NCI-H146 treated with DMSO at 0.1 percent for 48 hours (cell line): Measurements from ENCODE around the gene NME1.
"Not testable (repeated sequence)": the region's sequence is repeated elsewhere in the genome, so short reads cannot be mapped to it uniquely, and the experiment has no call there.

Experiments used
- DNase-seq: peaks from one replicate; lab custom pipeline; 2025; ENCODE audit not compliant: unreplicated experiment; lab: John Stamatoyannopoulos, UW

Gene NME1

DNA sequence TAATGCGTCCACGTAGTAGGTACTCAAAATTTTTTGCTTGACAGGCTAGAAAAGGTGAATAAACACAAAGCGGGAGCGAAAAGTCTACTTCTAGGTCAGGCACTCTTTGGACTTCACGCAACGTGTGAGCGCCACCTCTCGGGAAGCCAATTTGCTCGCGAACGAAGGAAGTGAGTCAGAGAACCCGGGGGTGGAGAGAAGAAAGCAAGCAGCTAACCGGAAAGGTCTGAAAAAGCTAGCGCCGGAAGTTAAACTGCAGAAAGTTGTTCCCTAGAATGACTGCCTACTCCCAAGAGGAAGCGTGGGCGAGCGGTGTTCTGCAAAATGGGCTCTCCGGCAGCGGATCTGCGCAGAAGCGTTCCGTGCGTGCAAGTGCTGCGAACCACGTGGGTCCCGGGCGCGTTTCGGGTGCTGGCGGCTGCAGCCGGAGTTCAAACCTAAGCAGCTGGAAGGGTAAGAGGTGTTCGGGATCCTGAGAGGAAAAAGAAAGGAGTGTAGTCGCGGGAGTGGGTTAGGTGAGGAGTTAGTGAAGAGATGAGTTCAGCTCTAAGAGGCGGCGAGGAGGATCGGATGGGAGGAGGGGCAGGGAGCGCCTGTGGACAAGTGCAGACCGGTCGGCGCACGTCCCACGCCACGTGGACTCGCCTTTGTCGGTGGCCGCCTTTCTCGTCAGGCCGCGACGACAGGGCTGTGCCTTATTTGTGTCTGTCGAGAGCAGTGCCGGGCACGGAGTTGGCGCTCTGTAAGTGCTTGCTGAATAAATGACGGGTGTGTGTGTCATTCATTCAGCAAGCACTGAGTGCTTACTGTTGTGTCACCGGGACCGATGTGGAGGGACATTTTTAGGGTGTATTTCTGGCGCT is at the start of gene NME1:
Gene NME1, plus strand, starts transcription at position 350 of the 863 bp plus-strand sequence. CDS start 2,096 bp downstream, outside the sequence.
- DNase-seq, result peak; percentile 98

- DNase-seq, result no peak
Measured at GRCh38 chr17:51107778-51108177, 45.6 kb upstream of the NME1 start.

GRCh38 chr17:51112303-51113222 is 40.8 kb upstream of the NME1 start:
- not testable (repeated sequence) for DNase-seq

- DNase-seq, result no peak
Measured at GRCh38 chr17:51115179-51115578, 38.2 kb upstream of the NME1 start.

- peak; percentile 91 for DNase-seq
Measured at GRCh38 chr17:51118330-51119195, 34.8 kb upstream of the NME1 start.

GRCh38 chr17:51119415-51120356 is 33.7 kb upstream of the NME1 start:
- DNase-seq, result no peak

DNA sequence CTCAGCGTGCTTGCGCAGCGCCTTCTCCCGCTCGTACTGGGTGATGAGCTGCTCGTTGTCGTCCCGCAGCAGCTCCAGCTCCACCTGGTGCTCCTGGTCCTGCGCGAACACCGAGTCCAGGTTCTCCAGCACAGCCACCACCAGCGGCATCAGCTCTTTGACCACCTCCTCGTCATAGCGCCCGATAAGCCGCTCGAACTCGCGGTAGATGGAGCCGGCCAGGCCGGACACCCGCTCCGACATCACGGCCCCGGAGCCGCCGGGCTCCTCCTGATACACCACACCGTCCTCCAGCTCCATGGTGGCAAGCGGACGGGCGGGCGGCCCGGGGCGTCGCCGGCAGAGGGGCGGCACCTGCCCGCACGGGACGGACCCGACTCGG is 33.0 kb upstream of the NME1 start:
- DNase-seq, result peak; percentile 19

DNA sequence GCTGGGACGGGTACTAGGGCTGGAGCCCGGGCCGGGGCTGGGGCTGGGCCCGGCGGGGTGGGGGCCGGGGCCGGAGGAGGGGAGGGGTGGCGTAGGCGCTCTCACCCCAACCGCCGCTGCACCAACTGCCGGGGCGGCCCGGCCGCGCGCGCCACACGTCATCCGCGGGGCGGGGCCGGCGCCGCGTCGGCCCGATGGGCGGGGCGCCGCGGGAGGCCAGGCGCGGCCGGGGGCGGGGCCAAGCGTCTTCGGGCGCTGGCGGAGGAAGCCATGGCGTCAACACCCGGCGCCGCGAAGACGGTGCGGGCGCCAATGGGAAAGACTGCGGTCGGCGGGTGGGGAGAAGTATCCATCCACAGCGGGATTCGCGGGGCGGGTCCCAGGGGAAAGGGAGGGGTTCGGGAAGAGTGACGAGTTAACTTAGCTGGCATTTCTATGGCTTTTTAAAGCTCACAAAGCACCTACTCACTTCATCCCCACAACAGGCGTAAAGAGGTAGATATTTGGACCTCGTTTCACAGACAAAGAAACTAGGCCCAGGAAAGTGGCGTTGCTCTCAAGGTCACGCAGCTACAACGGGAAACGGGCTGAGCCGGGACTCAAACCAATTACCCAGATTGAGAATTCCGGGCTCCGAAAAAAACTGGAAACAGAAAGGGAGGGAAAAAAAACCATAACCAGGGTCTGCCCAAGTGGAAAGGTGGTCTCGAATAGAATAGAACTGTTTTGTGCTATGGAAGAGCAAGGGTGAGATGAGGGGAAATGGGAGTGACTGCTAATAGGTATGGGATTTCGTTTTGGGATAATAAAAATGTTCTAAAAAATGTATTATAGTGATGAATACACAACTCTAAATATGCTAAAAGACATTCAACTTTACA is 32.4 kb upstream of the NME1 start, which contains the start of gene SPAG9:
Gene SPAG9, minus strand, starts transcription at position 130 of the 881 bp plus-strand sequence. CDS start 212 bp downstream, outside the sequence.
- DNase-seq, result peak; percentile 86

DNA sequence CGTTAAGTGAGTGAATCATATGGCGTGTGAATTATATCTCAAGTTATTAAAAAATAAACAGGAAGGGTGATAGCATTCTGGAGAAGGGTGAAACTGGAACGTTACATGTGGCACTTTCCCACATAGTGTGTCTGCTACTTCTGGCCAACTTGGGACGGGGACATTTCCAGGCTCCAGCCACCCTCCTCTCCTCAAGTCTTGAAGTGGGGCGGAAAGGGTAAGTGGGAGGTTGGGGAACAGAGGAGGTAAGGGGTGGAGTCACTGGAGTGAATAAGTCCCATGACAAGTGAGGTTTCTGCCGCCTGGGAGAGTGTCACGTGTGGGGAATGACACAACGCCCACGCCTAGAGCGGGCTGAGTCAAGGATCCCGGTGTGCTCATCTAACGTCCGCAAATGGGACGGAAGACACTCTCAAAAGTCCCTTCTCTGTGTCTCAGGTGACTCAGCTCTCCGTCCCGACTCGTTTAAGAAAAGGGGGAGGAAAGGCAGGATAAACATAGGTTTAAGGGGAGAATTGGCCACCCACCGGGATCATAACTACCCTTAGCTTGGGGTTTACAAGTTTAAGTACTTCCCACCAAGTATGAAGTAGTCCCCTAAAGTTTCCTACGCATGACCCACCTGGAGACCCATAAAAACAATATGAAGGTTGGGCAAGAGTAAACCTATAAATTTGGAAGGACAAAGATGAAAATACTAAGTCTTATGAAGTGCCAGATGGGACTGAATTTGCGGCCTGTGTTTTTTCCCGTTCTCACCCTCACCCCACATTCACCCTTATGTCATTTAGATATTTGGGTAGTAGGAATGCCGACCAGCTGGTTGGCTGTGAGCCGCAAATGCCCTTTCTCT is 31.5 kb upstream of the NME1 start:
- DNase-seq, result peak; percentile 69

DNA sequence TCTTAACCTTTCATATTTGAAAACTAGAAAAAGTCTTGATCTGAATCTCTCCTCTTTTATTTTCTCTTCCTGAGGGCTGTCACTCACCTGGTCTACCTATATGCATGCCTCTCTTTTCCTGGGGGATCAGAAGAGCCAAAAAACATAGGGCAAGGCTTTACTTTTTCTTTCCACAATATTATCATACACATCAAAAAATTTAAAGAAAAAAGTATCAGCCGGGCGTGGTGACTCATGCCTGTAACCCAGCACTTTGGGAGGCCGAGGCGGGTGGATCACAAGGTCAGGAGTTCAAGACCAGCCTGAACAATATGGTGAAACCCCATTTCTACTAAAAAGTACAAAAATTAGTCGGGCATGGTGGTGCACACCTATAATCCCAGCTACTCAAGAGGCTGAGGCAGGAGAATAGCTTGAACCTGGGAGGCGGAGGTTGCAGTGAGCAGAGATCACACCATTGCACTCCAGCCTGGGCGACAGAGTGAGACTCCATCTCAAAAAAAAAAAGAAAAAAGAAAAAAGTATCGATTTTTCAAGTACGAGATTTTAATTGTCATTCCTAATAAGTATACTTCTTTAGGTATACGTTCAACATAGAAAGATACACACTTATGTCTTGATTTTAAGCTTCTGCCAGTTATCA is 30.8 kb upstream of the NME1 start:
- not testable (repeated sequence) for DNase-seq

GRCh38 chr17:51124640-51125503 is 28.5 kb upstream of the NME1 start:
- DNase-seq, result no peak

DNA sequence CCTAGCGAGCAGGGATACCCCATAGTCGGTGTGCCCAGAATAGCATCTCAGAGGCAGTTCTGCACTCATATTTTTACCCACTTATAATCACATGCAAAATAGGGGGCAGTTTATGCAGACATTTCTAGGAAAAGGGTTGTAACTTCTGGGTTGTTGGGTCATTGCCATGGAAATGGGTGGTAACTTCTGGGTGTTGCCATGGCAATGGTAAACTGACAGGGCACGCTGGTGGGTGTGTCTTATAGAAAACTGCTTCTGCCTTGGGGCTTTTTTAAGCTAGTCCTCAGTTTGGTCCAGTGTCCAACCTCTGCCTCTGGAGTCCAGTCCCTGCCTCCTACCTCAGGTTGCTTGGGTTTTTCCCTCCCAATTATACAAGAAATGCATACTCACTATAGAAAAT is 25.3 kb upstream of the NME1 start:
- DNase-seq, result no peak

DNA sequence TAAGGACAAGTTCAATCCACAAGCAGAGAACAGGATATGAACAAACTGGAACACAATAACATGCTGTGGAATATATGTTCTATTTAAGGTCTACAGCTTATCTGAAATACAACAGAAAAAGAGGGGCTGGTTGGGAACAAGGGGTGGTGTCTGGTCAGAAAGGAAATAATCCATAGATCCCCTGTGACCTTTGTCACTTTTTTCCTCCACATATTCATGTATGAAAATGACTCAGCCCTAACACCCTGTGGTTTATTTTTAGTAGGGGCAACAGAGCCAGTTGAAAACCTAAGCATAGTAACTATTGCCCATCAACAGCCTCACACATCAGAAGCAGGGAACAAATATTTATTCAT is 20.4 kb upstream of the NME1 start:
- no peak for DNase-seq

GRCh38 chr17:51133365-51133764 is 20.0 kb upstream of the NME1 start:
- DNase-seq, result no peak

DNA sequence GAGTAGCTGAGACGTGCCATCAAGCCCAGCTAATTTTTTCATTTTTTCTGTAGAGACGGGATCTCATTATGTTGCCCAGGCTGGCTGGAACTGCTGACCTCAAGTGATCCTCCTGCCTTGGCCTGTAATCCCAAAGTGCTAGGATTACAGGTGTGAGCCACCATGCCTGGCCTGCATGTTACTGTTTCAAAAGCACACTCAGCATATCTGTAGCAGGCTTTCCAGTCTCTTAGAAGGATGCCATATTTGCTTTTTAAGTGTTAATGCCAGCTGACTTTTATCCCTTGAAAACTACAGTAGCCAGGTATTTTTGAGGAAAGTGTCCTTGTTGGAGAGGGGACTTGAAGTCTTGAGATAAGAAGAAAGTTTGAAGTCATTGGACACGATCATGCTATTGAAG is 17.4 kb upstream of the NME1 start:
- no peak for DNase-seq

DNA sequence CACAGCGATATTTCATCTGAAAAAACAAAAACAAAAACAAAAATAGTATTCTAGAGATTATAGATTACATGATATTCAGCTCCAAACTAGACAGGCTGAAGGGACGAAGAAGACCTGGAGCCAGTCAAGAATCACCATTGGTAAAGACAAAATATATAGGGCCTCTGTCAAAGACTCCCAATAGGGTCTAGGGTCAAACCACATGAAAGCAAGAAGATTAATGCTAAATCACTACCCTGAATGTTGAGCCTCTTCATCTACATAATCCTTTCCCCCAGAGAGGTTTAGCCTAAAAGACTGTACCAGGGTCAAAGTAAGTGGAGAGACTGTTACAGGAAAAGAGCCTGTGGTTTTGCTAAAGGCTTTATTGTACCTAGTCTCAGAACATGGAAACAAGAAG is 10.8 kb upstream of the NME1 start:
- no peak for DNase-seq
